Hematopoietic multipotent progenitor cell treated with erythropoietin and hydrocortisone succinate and interleukin-3 and kit ligand, for 15 days (in vitro differentiated cells): Measurements from ENCODE around the gene SLC38A9.

Experiments
- DNase-seq: peaks from one replicate; pipeline ENCODE4 v3.0.0-alpha.2; 2015; ENCODE audit warnings: low spot score

SLC38A9 gene

GRCh38 chr5:55649963-55650362 lies 62.2 kb downstream of the SLC38A9 start:
- no peak for DNase-seq

GRCh38 chr5:55645304-55645703 lies 66.8 kb downstream of the SLC38A9 start:
- no peak for DNase-seq

GRCh38 chr5:55638455-55638854 lies 73.7 kb downstream of the SLC38A9 start:
- DNase-seq, result no peak

- DNase-seq, result no peak
Observed at GRCh38 chr5:55638051-55638450, 74.1 kb downstream of the SLC38A9 start.

- no peak for DNase-seq
Observed at GRCh38 chr5:55636683-55637082, 75.4 kb downstream of the SLC38A9 start.

- DNase-seq, result no peak
Observed at GRCh38 chr5:55636177-55636576, 75.9 kb downstream of the SLC38A9 start.

GRCh38 chr5:55634866-55635265 lies 77.3 kb downstream of the SLC38A9 start:
- DNase-seq, result no peak

- DNase-seq, result no peak
Observed at GRCh38 chr5:55634209-55634805, 77.8 kb downstream of the SLC38A9 start.

- no peak for DNase-seq
Observed at GRCh38 chr5:55633574-55634208, 78.4 kb downstream of the SLC38A9 start.

- DNase-seq, result no peak
Observed at GRCh38 chr5:55629815-55630214, 82.3 kb downstream of the SLC38A9 start.

- no peak for DNase-seq
Observed at GRCh38 chr5:55626790-55627189, 85.3 kb downstream of the SLC38A9 start.

GRCh38 chr5:55625913-55626312 lies 86.2 kb downstream of the SLC38A9 start:
- no peak for DNase-seq

- DNase-seq, result no peak
Observed at GRCh38 chr5:55625589-55625909, 86.6 kb downstream of the SLC38A9 start.

GRCh38 chr5:55624841-55625588 lies 87.1 kb downstream of the SLC38A9 start:
- no peak for DNase-seq

- DNase-seq, result no peak
Observed at GRCh38 chr5:55623789-55624188, 88.3 kb downstream of the SLC38A9 start.

GRCh38 chr5:55622460-55622859 lies 89.7 kb downstream of the SLC38A9 start:
- DNase-seq, result no peak

- DNase-seq, result no peak
Observed at GRCh38 chr5:55621229-55621628, 90.9 kb downstream of the SLC38A9 start.

GRCh38 chr5:55620766-55621160 lies 91.4 kb downstream of the SLC38A9 start:
- DNase-seq, result no peak

GRCh38 chr5:55620009-55620765 lies 91.9 kb downstream of the SLC38A9 start:
- no peak for DNase-seq

- no peak for DNase-seq
Observed at GRCh38 chr5:55618318-55618717, 93.8 kb downstream of the SLC38A9 start.

- DNase-seq, result no peak
Observed at GRCh38 chr5:55613112-55613868, 98.8 kb downstream of the SLC38A9 start.

GRCh38 chr5:55610542-55610941 lies 101.6 kb downstream of the SLC38A9 start:
- no peak for DNase-seq
